Body of pancreas (tissue), 4 donors: ENCODE data around the gene FAM200A.

ENCODE experiments used
- CTCF ChIP-seq, 7 experiments: fragments of 450-650 bp in 4 of 7; fragments of 200-600 bp in 3 of 7; sonication (generic) in 3 of 7; IDR thresholded peaks; one replicate each; pipeline ENCODE4 v1.5.1; 2016 to 2019; ENCODE audit warnings: antibody characterized with exemption in 7 of 7
- POLR2A ChIP-seq, 3 donors: fragments of 450-650 bp; IDR thresholded peaks; one replicate each; pipeline ENCODE4 v1.6.1; 2016; ENCODE audit warnings: antibody characterized with exemption in 3 of 3, mild to moderate bottlenecking in 2 of 3

GRCh38 chr7:99525713-99526440, 26.0 kb downstream of the FAM200A start:
- TF ChIP-seq CTCF (IDR thresholded peaks at IDR 0.05) (peak in 3 of 7 experiments; percentile 22 to 31 (median 23)), POLR2A (IDR thresholded peaks at IDR 0.05) (no peak)
